ENCODE measurements around the gene OR51G2. TPM values are rescaled to one million over a fixed set of nuclear protein-coding genes. Genes with fewer than 3 reads are reported as not detected.

OR51G2 gene
- total RNA-seq, 1 experiment from 2014 or later: not detected

- H3K36me3 ChIP-seq (ENCODE audit: control insufficient read depth in 1 of 2, insufficient read depth in 2 of 2, low read length in 2 of 2): no peaks in the 10 kb centered on the region
- no peak overlapping the region for H3K9ac ChIP-seq (ENCODE audit: low read length)
- DNase-seq (ENCODE audit: low read depth, low spot score) (no peak), ATAC-seq (no peak)
- H3K4me1 ChIP-seq (ENCODE audit: control insufficient read depth in 1 of 2, insufficient read depth in 2 of 2, low read length in 2 of 2): no peaks in the 10 kb centered on the region
- no peaks in the 10 kb centered on the region for H3K79me2 ChIP-seq (ENCODE audit: insufficient read depth, low read length)
- no peak overlapping the region for H3K4me3 ChIP-seq (replicated peaks in 1 of 2; ENCODE audit: low read depth in 1 of 2, low read length in 2 of 2)
- H4K20me1 ChIP-seq (ENCODE audit: insufficient read depth): no peaks in the 10 kb centered on the region
- ChIA-PET CTCF (no interaction called here), POLR2A (no interaction called here), RAD21 (ENCODE audit: low non-redundant PET in 1 of 2, low total read pairs in 2 of 2, uncharacterized antibody in 2 of 2, unreplicated experiment in 2 of 2) (no interaction called here)
- H3K4me2 ChIP-seq (ENCODE audit: low read length): no peak overlapping the region
- H2AFZ ChIP-seq (ENCODE audit: low read depth, low read length, poor library complexity, severe bottlenecking): no peak overlapping the region
- no TSS peak for BruUV-seq (replicated peaks)
- H3K9me3 ChIP-seq (ENCODE audit: control insufficient read depth in 1 of 2, insufficient read depth in 1 of 2, low read depth in 1 of 2, low read length in 2 of 2): no peaks in the 10 kb centered on the region
- intact Hi-C loops (cut with micrococcal nuclease): no loop called here
- H3K27ac ChIP-seq (ENCODE audit: low read depth, low read length): no peak overlapping the region
- no peak for TF ChIP-seq ELF1 (IDR thresholded peaks at IDR 0.05; ENCODE audit: borderline replicate concordance, low read depth)
- no peak for TF ChIP-seq ZBTB33 (IDR thresholded peaks at IDR 0.05; ENCODE audit: extremely low read depth, insufficient replicate concordance, low read length)
- TF ChIP-seq POLR2AphosphoS5 (IDR thresholded peaks at IDR 0.05; ENCODE audit: low read depth, low read length): no peak
- no peak for TF ChIP-seq TCF7L2 (IDR thresholded peaks at IDR 0.05; ENCODE audit: borderline replicate concordance, extremely low read depth, insufficient read depth, insufficient read length)
- TF ChIP-seq FOSL1 (IDR thresholded peaks at IDR 0.05; ENCODE audit: low read depth): no peak
- TF ChIP-seq REST (IDR thresholded peaks at IDR 0.05; ENCODE audit: low read depth): no peak
- no peak for TF ChIP-seq YY1 (IDR thresholded peaks at IDR 0.05; ENCODE audit: extremely low read depth, insufficient replicate concordance, low read depth, low read length)
- no peak for TF ChIP-seq CTCF (IDR thresholded peaks at IDR 0.05 in 2 of 3, conservative IDR thresholded peaks at IDR 0.05 in 1 of 3; ENCODE audit: borderline replicate concordance in 1 of 3, insufficient read depth in 1 of 3, low read depth in 2 of 3, low read length in 2 of 3)
- TF ChIP-seq SIN3A (IDR thresholded peaks at IDR 0.05; ENCODE audit: low read depth): no peak
- TF ChIP-seq SRF (IDR thresholded peaks at IDR 0.05; ENCODE audit: low read depth): no peak
- no peak for TF ChIP-seq ZNF274 (IDR thresholded peaks at IDR 0.05; ENCODE audit: low read depth, low read length)
- no peak for TF ChIP-seq ATF3 (IDR thresholded peaks at IDR 0.05)
- no peak for TF ChIP-seq EZH2 (IDR thresholded peaks at IDR 0.05)
- no peak for TF ChIP-seq JUND (IDR thresholded peaks at IDR 0.05)
- no peak for TF ChIP-seq ZFX (IDR thresholded peaks at IDR 0.05)
- no peak for TF ChIP-seq RAD21 (IDR thresholded peaks at IDR 0.05; ENCODE audit: low read depth)
- TF ChIP-seq EZH2phosphoT487 (IDR thresholded peaks at IDR 0.05; ENCODE audit: borderline replicate concordance): no peak
- no peak for TF ChIP-seq CEBPB (IDR thresholded peaks at IDR 0.05; ENCODE audit: low read depth)
- no peak for TF ChIP-seq POLR2A (IDR thresholded peaks at IDR 0.05; ENCODE audit: borderline replicate concordance, extremely low read depth, insufficient read depth, insufficient read length)
- no peak for TF ChIP-seq MAX (IDR thresholded peaks at IDR 0.05)
- H3K9me2 ChIP-seq (ENCODE audit: insufficient read depth): no peaks in the 10 kb centered on the region
- H3K27me3 ChIP-seq (ENCODE audit: insufficient read depth, low read length): peaks cover 43% of the 10 kb centered on the region
Observed at GRCh38 chr11:4962816-4963215, 43.7 kb upstream of the OR51G2 start.
